ENCODE results near the gene SYNE1. TPM values are rescaled to one million over a fixed set of nuclear protein-coding genes. Genes with fewer than 3 reads are reported as not detected.

The SYNE1 gene
- total and polyA plus RNA-seq, 4 donors = 10.2 to 105 (median 24.5) TPM

DNA sequence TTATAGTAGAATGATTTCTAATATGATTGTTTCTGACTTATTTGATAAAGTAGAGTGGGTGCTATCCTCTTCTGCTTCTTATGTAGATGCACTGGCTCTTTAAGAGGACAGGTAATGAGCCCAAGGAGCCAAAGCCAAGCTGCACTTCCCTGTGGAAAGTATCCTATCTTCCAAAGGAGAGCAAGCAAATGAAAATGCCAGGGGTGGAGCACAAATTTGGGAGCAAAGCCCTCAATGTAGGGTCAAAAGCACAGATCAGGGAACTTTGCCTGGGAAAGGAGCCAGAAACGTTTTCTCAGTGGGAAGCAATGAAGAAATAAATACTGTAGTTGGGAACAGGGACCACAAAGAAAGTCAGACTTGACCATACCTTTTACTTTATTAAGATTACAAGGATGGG, 242.9 kb downstream of the SYNE1 start:
- 18% methylated on average over 1 of the region's 1 CpG for WGBS
- TF ChIP-seq JUND (IDR thresholded peaks at IDR 0.05) = no peak
- TF ChIP-seq, protein P1, sequence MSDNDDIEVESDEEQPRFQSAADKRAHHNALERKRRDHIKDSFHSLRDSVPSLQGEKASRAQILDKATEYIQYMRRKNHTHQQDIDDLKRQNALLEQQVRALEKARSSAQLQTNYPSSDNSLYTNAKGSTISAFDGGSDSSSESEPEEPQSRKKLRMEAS (IDR thresholded peaks at IDR 0.05) = no peak
- TF ChIP-seq HNF4G (IDR thresholded peaks at IDR 0.05) = no peak
- TF ChIP-seq, protein P2, sequence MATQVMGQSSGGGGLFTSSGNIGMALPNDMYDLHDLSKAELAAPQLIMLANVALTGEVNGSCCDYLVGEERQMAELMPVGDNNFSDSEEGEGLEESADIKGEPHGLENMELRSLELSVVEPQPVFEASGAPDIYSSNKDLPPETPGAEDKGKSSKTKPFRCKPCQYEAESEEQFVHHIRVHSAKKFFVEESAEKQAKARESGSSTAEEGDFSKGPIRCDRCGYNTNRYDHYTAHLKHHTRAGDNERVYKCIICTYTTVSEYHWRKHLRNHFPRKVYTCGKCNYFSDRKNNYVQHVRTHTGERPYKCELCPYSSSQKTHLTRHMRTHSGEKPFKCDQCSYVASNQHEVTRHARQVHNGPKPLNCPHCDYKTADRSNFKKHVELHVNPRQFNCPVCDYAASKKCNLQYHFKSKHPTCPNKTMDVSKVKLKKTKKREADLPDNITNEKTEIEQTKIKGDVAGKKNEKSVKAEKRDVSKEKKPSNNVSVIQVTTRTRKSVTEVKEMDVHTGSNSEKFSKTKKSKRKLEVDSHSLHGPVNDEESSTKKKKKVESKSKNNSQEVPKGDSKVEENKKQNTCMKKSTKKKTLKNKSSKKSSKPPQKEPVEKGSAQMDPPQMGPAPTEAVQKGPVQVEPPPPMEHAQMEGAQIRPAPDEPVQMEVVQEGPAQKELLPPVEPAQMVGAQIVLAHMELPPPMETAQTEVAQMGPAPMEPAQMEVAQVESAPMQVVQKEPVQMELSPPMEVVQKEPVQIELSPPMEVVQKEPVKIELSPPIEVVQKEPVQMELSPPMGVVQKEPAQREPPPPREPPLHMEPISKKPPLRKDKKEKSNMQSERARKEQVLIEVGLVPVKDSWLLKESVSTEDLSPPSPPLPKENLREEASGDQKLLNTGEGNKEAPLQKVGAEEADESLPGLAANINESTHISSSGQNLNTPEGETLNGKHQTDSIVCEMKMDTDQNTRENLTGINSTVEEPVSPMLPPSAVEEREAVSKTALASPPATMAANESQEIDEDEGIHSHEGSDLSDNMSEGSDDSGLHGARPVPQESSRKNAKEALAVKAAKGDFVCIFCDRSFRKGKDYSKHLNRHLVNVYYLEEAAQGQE (IDR thresholded peaks at IDR 0.05) = no peak
- no peak for TF ChIP-seq NR2F2 (IDR thresholded peaks at IDR 0.05)
- no peak for TF ChIP-seq FOXA2 (IDR thresholded peaks at IDR 0.05)
- peak in 1 of 2 donors; percentile 47 for TF ChIP-seq HNF4A (conservative IDR thresholded peaks at IDR 0.05)
- TF ChIP-seq TAF1 (conservative IDR thresholded peaks at IDR 0.05) = no peak
- TF ChIP-seq, protein P3, sequence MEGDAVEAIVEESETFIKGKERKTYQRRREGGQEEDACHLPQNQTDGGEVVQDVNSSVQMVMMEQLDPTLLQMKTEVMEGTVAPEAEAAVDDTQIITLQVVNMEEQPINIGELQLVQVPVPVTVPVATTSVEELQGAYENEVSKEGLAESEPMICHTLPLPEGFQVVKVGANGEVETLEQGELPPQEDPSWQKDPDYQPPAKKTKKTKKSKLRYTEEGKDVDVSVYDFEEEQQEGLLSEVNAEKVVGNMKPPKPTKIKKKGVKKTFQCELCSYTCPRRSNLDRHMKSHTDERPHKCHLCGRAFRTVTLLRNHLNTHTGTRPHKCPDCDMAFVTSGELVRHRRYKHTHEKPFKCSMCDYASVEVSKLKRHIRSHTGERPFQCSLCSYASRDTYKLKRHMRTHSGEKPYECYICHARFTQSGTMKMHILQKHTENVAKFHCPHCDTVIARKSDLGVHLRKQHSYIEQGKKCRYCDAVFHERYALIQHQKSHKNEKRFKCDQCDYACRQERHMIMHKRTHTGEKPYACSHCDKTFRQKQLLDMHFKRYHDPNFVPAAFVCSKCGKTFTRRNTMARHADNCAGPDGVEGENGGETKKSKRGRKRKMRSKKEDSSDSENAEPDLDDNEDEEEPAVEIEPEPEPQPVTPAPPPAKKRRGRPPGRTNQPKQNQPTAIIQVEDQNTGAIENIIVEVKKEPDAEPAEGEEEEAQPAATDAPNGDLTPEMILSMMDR (IDR thresholded peaks at IDR 0.05; ENCODE audit: low read depth, low read length, missing input control) = no peak
- no peak for TF ChIP-seq YY1 (IDR thresholded peaks at IDR 0.05)
- TF ChIP-seq EGR1 (IDR thresholded peaks at IDR 0.05; ENCODE audit: low read depth in 2 of 2) = no peak
- no peak for TF ChIP-seq SP1 (IDR thresholded peaks at IDR 0.05)
- TF ChIP-seq GABPA (IDR thresholded peaks at IDR 0.05 in 1 of 2, conservative IDR thresholded peaks at IDR 0.05 in 1 of 2) = no peak
- TF ChIP-seq RXRA (IDR thresholded peaks at IDR 0.05) = peak in 1 of 2 donors; percentile 68
- TF ChIP-seq, protein P4, sequence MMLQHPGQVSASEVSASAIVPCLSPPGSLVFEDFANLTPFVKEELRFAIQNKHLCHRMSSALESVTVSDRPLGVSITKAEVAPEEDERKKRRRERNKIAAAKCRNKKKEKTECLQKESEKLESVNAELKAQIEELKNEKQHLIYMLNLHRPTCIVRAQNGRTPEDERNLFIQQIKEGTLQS (IDR thresholded peaks at IDR 0.05) = no peak
- H3K4me3 ChIP-seq (ENCODE audit: low read depth in 1 of 3, low read length in 3 of 3) = no peak overlapping the region
- H3K9me3 ChIP-seq (ENCODE audit: control insufficient read depth in 4 of 4, low read length in 3 of 4) = no peaks in the 10 kb centered on the region
- H3K27ac ChIP-seq (ENCODE audit: low read depth in 1 of 2, low read length in 2 of 2) = no peak overlapping the region
- H3K36me3 ChIP-seq (ENCODE audit: control insufficient read depth in 4 of 4, insufficient read depth in 3 of 4, low read depth in 1 of 4, low read length in 3 of 4) = no peaks in the 10 kb centered on the region
- DNase-seq (ENCODE audit: low spot score) = no peak
- no peak overlapping the region for H3K9ac ChIP-seq (ENCODE audit: low read depth in 1 of 2, low read length in 2 of 2)
- H3K4me1 ChIP-seq (ENCODE audit: control insufficient read depth in 4 of 4, insufficient read depth in 4 of 4, low read length in 3 of 4) = no peaks in the 10 kb centered on the region
- no peaks in the 10 kb centered on the region for H3K27me3 ChIP-seq (ENCODE audit: control insufficient read depth in 4 of 4, insufficient read depth in 4 of 4, low read length in 3 of 4)

DNA sequence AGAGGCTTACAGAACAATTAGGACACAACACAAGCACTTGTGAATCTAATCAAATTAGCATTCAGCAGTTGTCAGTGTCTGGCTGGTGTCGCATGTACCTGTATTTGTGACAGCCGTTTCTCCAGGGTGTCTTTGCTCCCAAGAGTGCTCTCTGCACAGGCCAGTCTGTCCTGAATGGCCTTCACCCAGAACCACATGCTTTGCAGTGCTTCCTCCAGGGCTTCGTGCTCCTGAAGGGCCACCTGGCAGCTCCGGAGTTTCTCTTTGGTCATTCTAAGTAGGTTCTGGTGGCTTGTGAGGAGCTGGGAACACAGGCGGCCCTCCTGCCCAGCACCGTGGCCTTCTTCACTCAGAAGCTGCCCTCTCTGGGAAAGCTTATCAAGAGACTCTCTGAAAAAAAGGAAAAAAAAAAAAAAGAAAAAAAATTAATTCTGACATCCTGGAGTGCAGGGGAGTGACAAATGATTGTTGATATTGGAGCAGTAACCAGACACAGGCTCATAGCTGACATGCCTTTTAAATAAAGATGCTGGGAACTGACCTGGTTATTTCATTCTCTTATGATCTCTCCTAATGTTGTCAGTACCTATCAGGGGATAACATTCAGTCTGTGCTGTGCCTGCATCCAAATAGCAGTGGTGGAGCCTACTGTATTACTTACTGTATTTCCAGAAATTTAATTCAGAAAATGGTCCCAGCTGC, 245.8 kb downstream of the SYNE1 start:
- no peak overlapping the region for H3K27ac ChIP-seq (ENCODE audit: low read depth in 1 of 2, low read length in 2 of 2)
- WGBS = 89% methylated on average over 6 of the region's 6 CpGs
- H3K27me3 ChIP-seq (ENCODE audit: control insufficient read depth in 4 of 4, insufficient read depth in 4 of 4, low read length in 3 of 4) = no peaks in the 10 kb centered on the region
- H3K9ac ChIP-seq (ENCODE audit: low read depth in 1 of 2, low read length in 2 of 2) = no peak overlapping the region
- no peaks in the 10 kb centered on the region for H3K4me1 ChIP-seq (ENCODE audit: control insufficient read depth in 4 of 4, insufficient read depth in 4 of 4, low read length in 3 of 4)
- no peak for TF ChIP-seq FOXA2 (IDR thresholded peaks at IDR 0.05)
- H3K9me3 ChIP-seq (ENCODE audit: control insufficient read depth in 4 of 4, low read length in 3 of 4) = no peaks in the 10 kb centered on the region
- H3K36me3 ChIP-seq (ENCODE audit: control insufficient read depth in 4 of 4, insufficient read depth in 3 of 4, low read depth in 1 of 4, low read length in 3 of 4) = no peaks in the 10 kb centered on the region
- H3K4me3 ChIP-seq (ENCODE audit: low read depth in 1 of 3, low read length in 3 of 3) = no peak overlapping the region
- DNase-seq (ENCODE audit: low spot score) = no peak
